Left cardiac atrium (tissue), 4 donors: ENCODE results near the gene MON2. TPM values are rescaled to one million over a fixed set of nuclear protein-coding genes. Genes with fewer than 3 reads are reported as not detected.

Experiments used
- ATAC-seq, 2 donors: fragments of 200-7000 bp; cut with Tn5 transposase; one replicate each; pipeline ENCODE4 v1.9.1; 2020; ENCODE audit warnings: mild to moderate bottlenecking in 2 of 2, moderate library complexity in 2 of 2
- DNase-seq: peaks from one replicate; pipeline ENCODE4 v3.0.0-alpha.2; 2020
- intact Hi-C, 2 donors: fragments of 100-400 bp; cut with DNase I; formaldehyde crosslinking; loops; one replicate each; pipeline versions ENCODE4 v1.14.1 to v1.15.1; 2022 to 2023
- total RNA-seq, 2 donors: library from RNA; stranded (reverse); fragmentation: NEBNext Ultra II Directional; extraction: Animal tissue kit (Norgen Biotek cat#: 25700); gene quantifications; one replicate each; pipeline ENCODE4 v1.2.1, GENCODE V29; 2021
- donor health status: DM: no; HTN: yes; CAD: no.
- donor health status: DM: no; HTN: yes; CAD: no; lungs with severe emphysema.
- donor health status: DM: yes; HTN: yes; CAD: no.
- donor health status: Dilated cardiomyopathy.

Gene MON2
- total RNA-seq, 2 donors from 2014 or later, result 21.3 to 27.0 TPM

GRCh38 chr12:62599854-62600437, 133.3 kb downstream of the MON2 start:
- ATAC-seq, result no peak
- intact Hi-C loops, result no loop called here
- DNase-seq, result no peak

- ATAC-seq (no peak), DNase-seq (no peak)
- intact Hi-C loops, result loop anchor here in 1 of 2 donors (2.0 kb wide), 1 partner anchor 193 kb away; no protein-coding TSS in a partner anchor
Measured at GRCh38 chr12:62601765-62602164, 135.1 kb downstream of the MON2 start.

- ATAC-seq, result peak; percentile 90 to 91
- peak; percentile 95 for DNase-seq
Measured at GRCh38 chr12:62602255-62603060, 135.8 kb downstream of the MON2 start.

GRCh38 chr12:62603061-62603810, 136.6 kb downstream of the MON2 start:
- peak; percentile 90 for DNase-seq
- intact Hi-C loops, result loop anchor here in 1 of 2 donors (2.0 kb wide), 1 partner anchor 192 kb away; no protein-coding TSS in a partner anchor
- ATAC-seq, result peak; percentile 94 to 95

More at GRCh38 chr12:62602255-62603060, 135.8 kb downstream of the MON2 start:
- intact Hi-C loops, result loop anchor here in 1 of 2 donors (2.0 kb wide), 1 partner anchor 192 kb away; no protein-coding TSS in a partner anchor

GRCh38 chr12:62603811-62604098, 137.1 kb downstream of the MON2 start:
- no peak for DNase-seq
- intact Hi-C loops, result loop anchor here in 1 of 2 donors (2.0 kb wide), 1 partner anchor 191 kb away; no protein-coding TSS in a partner anchor
- ATAC-seq, result no peak

- intact Hi-C loops, result no loop called here
- DNase-seq (no peak), ATAC-seq (no peak)
Measured at GRCh38 chr12:62604373-62604772, 137.7 kb downstream of the MON2 start.

GRCh38 chr12:62604871-62605270, 138.2 kb downstream of the MON2 start:
- no peak for DNase-seq
- intact Hi-C loops, result no loop called here
- ATAC-seq, result no peak

GRCh38 chr12:62605981-62606380, 139.4 kb downstream of the MON2 start:
- ATAC-seq, result no peak
- DNase-seq, result no peak
- intact Hi-C loops, result no loop called here

- no peak for ATAC-seq
- no peak for DNase-seq
- intact Hi-C loops, result no loop called here
Measured at GRCh38 chr12:62606654-62607053, 140.0 kb downstream of the MON2 start.

GRCh38 chr12:62613081-62613480, 146.5 kb downstream of the MON2 start:
- no peak for DNase-seq
- intact Hi-C loops, result no loop called here
- ATAC-seq, result no peak

- ATAC-seq, result no peak
- intact Hi-C loops, result no loop called here
- DNase-seq, result no peak
Measured at GRCh38 chr12:62618319-62618718, 151.7 kb downstream of the MON2 start.

GRCh38 chr12:62618930-62619329, 152.3 kb downstream of the MON2 start:
- DNase-seq, result no peak
- no peak for ATAC-seq
- intact Hi-C loops, result no loop called here

GRCh38 chr12:62621101-62621638, 154.5 kb downstream of the MON2 start:
- DNase-seq (no peak), ATAC-seq (no peak)
- intact Hi-C loops, result no loop called here

- no peak for ATAC-seq
- no peak for DNase-seq
- intact Hi-C loops, result no loop called here
Measured at GRCh38 chr12:62622177-62622576, 155.6 kb downstream of the MON2 start.

GRCh38 chr12:62625228-62625627, 158.6 kb downstream of the MON2 start:
- intact Hi-C loops, result no loop called here
- peak; percentile 31 for DNase-seq
- ATAC-seq, result peak; percentile 70 to 80

- intact Hi-C loops, result no loop called here
- DNase-seq (no peak), ATAC-seq (no peak)
Measured at GRCh38 chr12:62627181-62627580, 160.6 kb downstream of the MON2 start.

- intact Hi-C loops, result no loop called here
Measured at GRCh38 chr12:62629413-62629812, 162.8 kb downstream of the MON2 start.

GRCh38 chr12:62629971-62630739, 163.5 kb downstream of the MON2 start:
- ATAC-seq (no peak), DNase-seq (no peak)
- intact Hi-C loops, result no loop called here

More at GRCh38 chr12:62629413-62629812, 162.8 kb downstream of the MON2 start:
- no peak for ATAC-seq
- no peak for DNase-seq
